Stromal cell of bone marrow (primary cell): ENCODE results near the gene LIX1.
A peak's percentile ranks its signal among the peaks of the same experiment; 100 is the strongest.

Source experiments
- DNase-seq: peaks from one replicate; pipeline ENCODE4 v3.0.0-alpha.2; 2012; ENCODE audit warnings: low read depth

The LIX1 gene

DNA sequence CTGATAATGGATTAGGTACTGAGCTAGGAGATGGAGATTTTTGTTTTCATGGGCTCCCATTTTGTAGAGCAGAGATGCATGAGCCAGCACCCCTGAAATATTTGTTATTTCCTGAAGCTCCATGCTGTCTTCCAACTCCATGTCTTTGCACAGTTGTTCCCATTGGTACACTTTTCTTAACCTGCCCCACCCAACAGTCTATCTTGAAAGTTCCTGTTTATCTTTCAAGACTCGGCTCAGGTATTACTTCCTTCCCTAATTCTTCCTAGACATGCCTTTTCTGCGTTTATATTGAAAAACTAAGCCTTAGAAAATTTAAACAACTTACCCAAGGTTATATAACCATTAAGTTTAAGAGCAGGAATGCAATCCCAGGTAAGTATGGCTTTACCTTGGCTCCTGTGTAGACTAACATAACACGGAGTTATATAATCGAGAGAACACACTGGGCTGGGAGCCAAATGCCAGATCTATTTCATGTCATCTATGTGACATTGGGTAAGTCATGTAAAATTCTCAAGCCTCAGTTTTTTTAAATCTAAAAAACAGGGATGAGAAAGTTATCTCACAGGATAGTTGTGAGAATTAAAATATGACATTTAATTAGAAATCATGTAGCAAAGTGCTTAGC is 67.4 kb downstream of the LIX1 start:
- DNase-seq = no peak

DNA sequence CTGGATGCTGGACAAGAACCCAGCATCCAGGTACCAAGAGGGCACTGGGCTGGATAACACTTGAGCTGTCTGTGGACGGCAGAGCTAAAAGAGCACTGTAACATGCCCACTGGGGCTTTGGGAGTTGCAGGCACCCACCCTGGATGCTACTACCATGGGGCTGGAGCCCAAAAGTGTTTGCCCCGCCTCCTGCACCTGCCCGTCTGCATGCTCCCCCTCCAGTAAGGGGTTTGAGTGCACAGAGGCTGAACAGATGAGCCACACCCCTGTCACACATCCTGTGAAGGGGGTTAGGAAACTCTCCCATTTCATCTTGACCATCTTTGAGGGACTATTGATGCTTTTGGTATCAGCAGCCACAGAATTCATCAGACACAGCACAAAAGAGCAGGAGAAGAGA is 69.0 kb downstream of the LIX1 start:
- DNase-seq = no peak

DNA sequence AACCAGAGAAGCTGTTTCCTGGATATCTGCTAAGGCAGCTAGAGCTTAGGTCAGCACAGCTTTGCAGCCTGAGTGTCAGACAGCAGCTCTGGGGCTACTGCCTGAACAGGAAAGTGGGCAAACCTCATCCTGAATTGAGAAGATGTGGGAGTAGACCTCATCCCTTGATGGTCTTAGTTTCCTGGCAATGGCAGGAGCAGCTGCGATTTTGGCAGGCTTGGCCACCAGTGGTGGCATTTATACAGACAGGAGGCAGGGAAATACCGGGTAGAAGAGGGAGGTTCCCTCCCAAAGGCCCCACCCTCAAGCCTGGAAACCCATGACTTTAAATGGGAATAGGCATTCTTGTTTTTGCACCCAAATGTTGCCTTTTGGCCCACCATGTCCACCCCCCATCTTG is 69.7 kb downstream of the LIX1 start:
- no peak for DNase-seq

DNA sequence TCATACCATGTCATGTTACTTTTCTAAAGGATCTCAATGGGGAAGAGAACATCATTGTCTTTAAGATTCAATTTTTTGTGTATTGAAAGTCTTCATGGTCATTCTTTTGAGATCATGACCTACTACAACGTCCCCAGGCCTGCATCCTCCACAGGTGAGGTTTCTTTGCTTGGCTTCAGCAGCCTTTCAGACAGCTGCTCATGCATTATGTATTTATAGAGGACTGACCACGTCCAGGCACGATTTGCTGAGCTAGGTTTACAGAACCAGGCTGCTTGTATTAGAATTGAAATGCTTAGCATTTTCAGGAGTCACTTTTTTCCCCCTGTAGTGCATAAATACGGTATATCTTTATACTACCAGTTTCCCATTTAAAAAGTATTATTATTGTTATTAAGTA is 70.4 kb downstream of the LIX1 start:
- DNase-seq = no peak

DNA sequence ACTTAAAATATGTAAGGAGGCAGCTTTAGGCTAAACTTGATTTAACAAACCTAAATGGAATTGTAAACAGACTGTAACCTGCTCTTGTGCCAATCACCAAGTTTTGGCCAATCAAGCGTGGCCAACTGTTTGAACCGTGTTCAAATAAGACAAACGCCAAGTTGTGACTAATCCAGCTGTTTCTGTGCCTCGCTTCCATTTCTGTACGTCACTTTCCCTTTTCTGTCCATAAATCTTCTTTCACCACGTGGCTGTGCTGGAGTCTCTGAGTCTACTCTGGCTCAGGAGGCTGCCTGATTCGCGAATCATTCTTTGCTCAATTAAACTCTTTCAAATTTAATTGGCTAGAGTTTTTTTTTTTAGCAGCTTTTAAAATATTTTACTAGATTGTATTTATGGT is 71.3 kb downstream of the LIX1 start:
- peak; percentile 87 for DNase-seq

DNA sequence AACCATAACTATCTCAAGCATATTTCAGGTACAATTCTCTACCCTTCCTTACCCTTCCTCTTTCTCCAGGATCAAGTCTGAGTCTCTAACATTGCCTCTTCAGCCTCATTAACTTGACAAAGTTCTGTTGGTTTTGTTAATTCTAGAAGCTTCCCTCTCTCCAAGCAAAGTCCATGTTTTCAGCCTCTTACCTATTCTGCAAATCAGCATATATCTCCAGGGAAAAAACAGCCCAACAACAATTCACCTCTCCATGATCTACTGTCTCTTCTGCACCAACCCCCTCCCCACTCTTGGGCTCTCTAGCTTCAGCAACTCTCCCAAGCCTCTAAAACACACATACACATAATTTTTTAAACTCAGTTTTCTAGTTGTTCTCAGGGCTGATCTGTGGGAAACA is 72.2 kb downstream of the LIX1 start:
- DNase-seq = no peak

DNA sequence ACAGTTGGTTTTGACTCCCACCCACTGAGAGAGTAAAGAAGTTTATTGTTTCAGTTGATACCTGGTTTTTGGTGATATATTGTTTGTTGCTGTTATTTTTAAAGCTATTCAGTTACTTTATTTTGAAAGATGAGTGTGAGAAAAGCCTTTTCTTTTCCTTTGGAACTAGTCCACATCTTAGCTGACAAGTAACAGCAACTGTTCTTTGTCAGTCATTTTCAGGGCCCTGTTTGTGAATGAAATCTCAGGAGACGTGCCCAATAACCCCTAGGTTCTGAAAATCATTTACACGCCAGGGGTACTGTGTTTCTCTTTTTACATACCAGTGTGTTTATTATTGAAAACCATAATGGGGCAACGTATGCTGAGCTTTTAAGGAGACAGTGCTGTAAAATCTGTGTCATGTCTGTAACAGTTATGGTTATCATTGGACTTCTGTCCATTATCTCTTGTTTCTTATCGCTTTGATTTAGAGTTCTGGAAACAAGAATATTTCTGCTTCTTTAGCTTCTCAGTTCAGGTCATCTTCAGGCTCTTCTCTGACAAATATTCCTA is 75.0 kb downstream of the LIX1 start:
- no peak for DNase-seq

DNA sequence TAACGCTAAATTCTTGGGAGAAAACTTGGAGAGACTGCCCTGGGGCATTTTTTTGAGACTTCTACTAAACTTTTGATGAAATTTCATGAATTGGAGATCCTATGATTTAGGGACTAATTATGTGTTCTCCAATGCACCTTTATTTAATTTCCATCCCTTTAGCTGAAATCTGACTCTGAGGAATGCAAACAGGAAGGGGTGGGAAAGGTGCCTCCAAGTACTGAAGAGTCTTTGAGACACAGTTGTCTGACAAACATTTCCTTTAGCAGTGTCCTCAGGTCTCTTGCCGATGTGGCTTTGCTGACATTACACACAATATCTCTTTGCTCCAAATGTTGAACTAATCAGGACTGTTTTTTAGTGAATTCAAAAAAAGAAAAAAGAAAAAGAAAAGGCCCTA is 76.9 kb downstream of the LIX1 start:
- DNase-seq = no peak

DNA sequence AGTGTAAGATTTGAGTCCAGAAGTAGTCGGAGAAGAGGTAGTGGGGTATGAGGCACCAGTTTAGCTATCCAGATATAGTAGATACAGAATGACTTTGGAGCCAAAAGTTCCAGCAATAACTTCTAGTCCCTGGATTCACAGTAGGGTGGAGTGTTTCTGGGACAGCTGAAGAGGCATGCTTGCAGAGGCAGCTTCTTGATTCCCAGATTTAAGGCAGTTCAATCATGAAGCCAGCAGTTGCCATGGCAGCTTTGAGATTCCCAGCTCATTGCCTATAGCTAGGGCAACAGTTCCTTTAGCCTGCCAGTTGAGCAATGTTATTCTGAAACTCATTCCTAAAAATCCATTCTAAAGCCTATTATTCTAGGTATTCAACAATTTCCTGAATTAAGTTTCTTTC is 79.2 kb downstream of the LIX1 start:
- DNase-seq = no peak

DNA sequence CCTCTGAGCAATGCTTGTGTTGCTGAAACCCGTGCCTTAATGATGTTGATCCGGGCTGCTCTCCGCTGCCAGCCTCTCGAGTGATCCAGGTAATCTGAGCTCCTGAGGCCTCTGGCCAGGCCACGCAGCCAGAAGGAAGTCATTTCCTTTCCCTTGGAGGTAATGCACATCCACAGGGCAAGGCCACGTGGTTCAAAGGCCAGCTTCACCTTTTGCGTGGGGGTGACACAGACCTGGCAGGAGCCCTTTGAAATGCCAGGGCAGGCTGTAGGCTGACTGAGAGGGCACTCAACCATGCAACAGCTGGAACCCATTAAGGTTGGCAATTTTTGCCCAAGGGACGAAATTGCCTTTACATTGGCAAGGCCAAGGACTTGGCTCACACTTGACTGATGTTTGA is 80.4 kb downstream of the LIX1 start:
- DNase-seq = no peak

DNA sequence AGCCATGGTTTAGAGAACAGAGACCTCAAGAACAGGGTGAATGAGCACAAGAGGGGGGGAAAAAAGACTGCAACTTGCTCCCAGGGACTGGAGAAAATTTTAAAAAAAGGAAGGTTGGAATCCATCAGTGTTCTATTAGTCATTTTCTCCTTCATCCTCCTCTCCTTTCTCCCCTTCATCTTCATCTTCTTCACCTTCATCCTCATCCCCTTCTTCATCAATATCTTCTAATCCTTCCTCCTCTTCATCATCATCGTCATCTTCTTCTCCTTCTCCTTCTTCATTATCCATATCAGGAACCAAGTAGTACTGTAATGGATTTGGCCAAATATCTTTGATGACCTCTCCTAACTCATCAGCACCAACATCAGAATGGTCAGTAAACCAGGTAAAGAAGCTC is 86.1 kb downstream of the LIX1 start:
- DNase-seq = no peak

DNA sequence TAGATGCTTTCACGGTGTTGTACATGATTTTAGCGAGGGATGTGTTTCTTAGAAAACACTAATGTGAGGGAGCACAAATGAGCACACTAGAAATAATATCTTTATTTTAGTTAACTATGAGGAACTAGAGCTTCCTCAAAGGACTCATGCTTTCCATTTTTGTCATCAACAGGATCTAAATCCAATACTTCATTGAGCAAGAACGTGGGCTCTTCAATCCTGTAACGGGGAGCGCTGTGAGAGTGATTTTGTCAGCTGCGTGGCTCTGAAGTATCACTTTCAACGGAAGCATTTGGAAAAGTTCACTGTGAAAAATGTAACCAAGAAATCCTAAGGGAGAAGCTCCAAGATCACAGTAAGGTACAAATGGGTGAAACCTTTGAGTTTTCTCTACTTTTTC is 93.2 kb downstream of the LIX1 start:
- DNase-seq = no peak

DNA sequence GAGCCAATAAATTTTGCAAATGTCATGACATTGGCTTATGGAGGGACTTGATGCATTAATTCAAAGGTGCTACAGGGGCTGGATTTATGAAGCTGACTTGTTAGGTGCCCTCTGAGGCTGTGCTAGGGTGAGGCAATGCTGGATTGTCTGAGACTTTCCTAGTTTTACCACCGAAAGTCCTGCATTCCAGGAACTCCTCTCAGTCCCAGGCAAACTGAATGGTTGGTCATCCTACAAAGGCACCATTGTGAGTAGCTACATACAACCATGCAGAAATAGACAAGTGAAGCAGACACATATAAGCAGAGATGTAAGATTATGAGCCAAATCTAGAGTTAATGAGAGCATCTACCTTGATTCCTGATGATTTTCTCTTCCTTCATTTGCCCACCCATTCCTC is 95.3 kb downstream of the LIX1 start:
- no peak for DNase-seq

DNA sequence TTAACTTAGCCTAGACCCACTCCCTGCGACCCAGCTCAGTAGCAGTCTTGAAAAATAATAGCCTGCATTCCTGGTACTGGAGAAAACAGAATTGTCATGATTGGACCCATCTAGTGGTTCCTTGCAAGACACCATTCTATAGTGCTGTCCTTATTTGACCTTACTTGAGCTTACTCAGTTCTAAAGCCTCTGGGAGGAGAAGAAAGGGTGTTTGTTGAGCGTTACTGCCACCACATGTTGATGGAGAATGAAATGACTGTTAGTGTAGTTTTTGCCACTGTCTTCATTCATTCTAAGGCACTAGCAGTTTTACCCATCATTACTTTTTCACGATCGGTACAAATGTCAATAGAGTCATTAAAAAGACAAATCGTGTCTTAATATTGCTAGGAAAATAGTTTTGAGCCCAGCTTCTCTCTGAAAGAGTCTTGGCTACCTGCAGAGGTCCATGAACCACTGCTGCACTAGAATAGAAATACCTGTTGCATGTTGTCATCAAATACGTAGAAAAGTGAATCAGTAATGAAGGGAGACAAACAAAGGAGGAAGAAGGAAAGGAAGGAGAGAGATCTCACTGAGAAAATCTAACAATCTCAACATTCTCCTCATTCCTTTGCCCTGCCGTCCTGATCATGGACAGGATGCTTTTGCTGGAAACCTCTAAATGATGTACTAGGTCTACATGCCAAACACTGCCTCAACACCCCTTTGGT is 96.0 kb downstream of the LIX1 start:
- DNase-seq = peak; percentile 21

DNA sequence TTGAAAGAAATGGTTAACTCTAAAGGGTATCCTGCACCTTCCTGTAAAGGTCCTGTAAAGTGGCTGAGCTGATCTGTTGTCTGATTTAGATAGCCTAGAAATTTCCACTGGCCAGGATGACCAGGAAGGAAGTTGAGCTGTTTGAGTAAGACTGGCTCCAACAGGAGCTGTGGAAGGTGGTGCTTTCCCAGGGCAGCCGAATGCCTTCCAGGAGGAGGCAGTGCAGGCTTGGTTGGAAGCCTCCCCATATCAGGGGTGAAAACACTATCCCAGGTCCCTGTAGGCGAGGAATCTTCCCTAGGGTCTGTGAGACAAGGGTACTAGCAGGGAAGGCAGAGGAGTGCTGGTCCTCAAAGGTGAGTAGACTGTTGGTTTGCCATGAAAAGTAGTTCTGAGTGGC is 98.4 kb downstream of the LIX1 start:
- DNase-seq = no peak

DNA sequence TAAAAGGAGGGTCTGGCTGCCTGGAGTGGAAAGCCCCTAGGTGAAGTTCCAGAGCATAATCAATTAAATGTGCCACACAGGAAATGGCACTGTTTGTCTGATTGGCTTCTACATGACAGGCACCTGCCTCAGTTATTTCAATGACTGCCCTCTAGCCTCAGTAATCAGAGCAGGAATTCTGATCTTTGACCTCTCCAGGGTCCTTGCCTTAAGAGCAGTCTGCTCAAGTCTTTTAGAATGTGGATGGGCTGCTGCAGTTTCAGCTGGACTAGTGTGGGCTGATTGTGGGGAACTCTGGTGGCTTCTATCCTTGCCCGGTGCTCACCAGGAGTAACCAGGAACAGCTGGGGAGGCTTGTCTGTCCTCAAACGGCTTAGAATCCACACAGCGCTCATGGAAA is 98.9 kb downstream of the LIX1 start:
- DNase-seq = no peak

DNA sequence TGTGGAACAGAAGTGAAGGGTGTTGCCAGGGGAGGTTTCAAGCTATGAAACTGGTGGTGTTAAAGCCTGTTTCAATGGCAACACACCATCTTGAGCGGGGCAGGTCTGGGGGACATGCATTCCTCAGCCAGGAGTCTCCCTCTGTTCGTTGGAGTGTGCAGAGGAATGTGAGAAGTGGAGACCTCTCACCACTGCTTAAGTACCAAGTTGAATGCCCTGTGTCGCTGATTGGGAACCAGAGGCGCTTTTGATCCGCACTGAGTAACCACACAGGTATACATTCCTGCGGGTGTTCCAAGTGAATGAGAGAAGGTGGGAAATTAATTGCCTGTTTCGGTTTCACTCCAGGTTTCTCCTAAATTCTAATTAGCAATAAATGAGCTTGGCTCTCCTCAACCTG is 99.4 kb downstream of the LIX1 start:
- no peak for DNase-seq
